Dendritic cell treated with granulocyte-macrophage colony-stimulating factor and Interleukin-4, amounts not matched to agents 40 ng/mL and 50 ng/mL, for 4 days (primary cell): Measurements from ENCODE around the gene DKK2.
A peak's percentile ranks its signal among the peaks of the same experiment; 100 is the strongest.

Experiments
- H3K27ac Mint-ChIP-seq: one replicate; pipeline ENCODE4 v1.8.0; 2022; ENCODE audit warnings: mild to moderate bottlenecking, mixed read lengths
- H3K27me3 Mint-ChIP-seq: one replicate; pipeline ENCODE4 v1.8.0; 2022; ENCODE audit warnings: mild to moderate bottlenecking, mixed read lengths
- H3K36me3 Mint-ChIP-seq: one replicate; pipeline ENCODE4 v1.8.0; 2022; ENCODE audit warnings: low read depth, mixed read lengths
- H3K4me1 Mint-ChIP-seq: one replicate; pipeline ENCODE4 v1.8.0; 2022; ENCODE audit warnings: low read depth, mixed read lengths
- H3K4me3 Mint-ChIP-seq: one replicate; pipeline ENCODE4 v1.8.0; 2022; ENCODE audit warnings: mild to moderate bottlenecking, moderate library complexity, mixed read lengths
- H3K9me3 Mint-ChIP-seq: one replicate; pipeline ENCODE4 v1.8.0; 2022; ENCODE audit warnings: mixed read lengths
- intact Hi-C: fragments of 100-400 bp; cut with micrococcal nuclease; formaldehyde crosslinking; loops from one replicate; pipeline ENCODE4 v1.15.0; 2022

Gene DKK2, protein sequence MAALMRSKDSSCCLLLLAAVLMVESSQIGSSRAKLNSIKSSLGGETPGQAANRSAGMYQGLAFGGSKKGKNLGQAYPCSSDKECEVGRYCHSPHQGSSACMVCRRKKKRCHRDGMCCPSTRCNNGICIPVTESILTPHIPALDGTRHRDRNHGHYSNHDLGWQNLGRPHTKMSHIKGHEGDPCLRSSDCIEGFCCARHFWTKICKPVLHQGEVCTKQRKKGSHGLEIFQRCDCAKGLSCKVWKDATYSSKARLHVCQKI

DNA sequence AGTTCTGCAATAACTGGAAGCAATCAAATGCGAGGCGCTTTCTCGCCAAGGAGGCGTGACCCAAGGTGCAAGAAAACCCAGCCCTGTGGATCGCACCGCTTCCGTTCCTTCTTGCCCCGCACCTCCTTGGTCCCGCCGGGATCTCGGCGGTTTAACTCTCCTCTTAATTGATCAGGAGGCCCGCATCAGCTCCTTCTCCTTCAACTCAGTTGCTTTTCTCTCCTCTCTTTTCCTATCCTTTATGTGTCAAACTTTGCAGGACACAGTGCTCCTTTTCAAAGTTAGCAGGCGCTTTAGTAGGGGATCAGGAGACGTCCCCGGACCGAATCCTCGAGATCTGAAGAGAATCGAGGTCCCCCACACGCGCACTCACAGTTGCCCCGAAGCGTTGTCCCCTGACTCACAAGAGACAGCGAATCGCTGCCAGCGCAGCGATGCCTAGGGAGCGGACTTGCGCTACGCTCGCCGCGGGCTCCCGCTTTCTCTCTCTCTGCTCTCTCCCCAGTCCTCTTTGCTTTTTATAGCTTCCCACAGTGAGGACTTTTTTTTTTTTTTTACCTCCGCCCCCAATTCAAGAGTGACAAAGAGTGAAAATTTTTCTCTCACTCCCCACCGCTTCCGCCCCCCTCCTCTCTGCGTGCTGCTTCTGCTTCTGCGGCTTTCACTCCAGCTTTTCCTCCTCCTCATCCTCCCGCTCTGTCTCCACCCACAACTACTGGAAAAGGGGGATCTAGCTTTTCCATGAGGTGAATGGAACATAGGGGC is at the start of gene DKK2:
Gene DKK2, minus strand, starts transcription at position 495 of the 765 bp plus-strand sequence. CDS start 722 bp downstream, outside the sequence.
- intact Hi-C loops = no loop called here
- peaks cover 66% of the 10 kb centered on the region for H3K27me3 Mint-ChIP-seq
- peak within 1 kb of the TSS; percentile 80 for H3K4me3 Mint-ChIP-seq
- H3K9me3 Mint-ChIP-seq = no peaks in the 10 kb centered on the region
- H3K4me1 Mint-ChIP-seq = peaks cover 35% of the 10 kb centered on the region
- no peaks in the 10 kb centered on the region for H3K36me3 Mint-ChIP-seq
- peak within 1 kb of the TSS; percentile 28 for H3K27ac Mint-ChIP-seq

DNA sequence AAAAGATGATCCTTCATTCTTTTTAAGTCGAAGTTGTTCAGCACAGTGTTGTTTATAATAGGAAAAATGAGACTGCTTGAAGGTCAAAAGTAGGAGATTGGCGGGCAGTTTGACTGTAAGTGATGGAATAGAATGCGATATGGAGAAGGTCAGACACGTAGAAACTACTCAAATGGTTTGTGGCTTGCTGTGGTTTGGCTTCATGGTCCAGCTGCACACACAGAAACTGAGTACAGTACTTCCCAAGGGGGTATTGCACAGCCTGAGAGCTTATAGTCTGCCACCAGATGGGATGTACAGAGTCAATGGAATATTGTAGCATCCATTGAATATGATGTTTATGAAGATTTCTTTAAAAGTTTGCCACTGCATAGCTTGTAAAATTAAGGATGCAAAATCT is 41.1 kb upstream of the DKK2 start:
- H3K4me1 Mint-ChIP-seq = no peaks in the 10 kb centered on the region
- H3K27me3 Mint-ChIP-seq = no peaks in the 10 kb centered on the region
- intact Hi-C loops = no loop called here
- H3K36me3 Mint-ChIP-seq = no peaks in the 10 kb centered on the region
- H3K9me3 Mint-ChIP-seq = peaks cover 10% of the 10 kb centered on the region
- H3K4me3 Mint-ChIP-seq = no peak overlapping the region
- H3K27ac Mint-ChIP-seq = no peak overlapping the region

DNA sequence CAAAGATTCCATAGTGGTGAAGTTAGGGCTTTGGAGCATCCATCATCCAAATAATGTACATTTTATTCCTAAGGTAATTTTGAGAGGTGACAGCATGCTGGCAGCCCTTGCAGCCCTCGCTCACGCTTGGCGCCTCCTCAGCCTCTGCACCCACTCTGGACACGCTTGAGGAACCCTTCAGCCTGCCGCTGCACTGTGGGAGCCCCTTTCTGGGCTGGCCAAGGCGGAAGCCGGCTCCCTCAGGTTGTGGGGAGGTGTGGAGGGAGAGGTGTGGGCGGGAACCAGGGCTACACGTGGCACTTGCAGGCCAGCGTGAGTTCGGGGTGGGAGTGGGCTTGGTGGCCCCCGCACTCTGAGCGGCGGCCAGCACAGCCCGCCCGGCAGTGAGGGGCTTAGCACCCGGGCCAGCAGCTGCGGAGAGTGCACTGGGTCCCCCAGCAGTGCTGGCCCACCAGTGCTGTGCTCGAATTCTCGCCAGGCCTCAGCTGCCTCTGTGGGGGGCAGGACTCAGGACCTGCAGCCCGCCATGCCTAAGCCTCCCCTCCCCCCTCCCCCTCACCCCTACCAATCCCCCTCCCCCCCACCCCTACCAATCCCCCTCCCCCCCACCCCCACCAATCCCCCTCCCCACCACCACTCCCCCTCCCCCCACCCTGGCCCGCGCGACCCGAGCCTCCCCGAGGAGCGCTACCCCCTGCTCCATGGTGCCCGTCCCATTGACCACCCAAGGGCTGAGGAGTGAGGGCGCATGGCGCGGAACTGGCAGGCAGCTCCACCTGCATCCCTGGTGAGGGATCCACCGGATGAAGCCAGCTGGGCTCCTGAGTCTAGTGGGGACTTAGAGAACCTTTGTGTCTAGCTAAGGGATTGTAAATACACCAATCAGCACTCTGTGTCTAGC is 37.0 kb upstream of the DKK2 start:
- Mint-ChIP-seq H3K4me1 (peaks cover 6% of the 10 kb centered on the region), H3K9me3 (peaks cover 10% of the 10 kb centered on the region), H3K27me3 (no peaks in the 10 kb centered on the region), H3K4me3 (no peak overlapping the region), H3K36me3 (no peaks in the 10 kb centered on the region), H3K27ac (no peak overlapping the region)
- intact Hi-C loops = no loop called here

DNA sequence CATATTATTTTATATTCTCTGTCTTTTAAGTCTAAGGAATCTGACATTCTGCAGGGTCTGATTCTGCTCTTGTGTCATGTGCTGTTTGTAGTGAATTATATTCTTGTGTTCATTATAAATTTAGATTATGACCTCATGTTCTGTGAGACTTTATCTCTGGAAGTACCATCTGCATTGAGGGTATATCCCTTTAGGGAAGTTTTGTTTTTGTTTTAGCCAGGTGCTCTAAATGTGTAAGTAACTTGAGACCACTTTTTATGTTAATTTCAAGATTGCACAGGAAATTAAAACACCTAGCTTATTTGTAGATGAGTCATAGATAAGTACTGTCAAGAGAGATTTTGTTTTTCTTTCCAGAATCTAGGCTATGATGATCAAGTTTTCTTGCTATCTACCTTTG is 35.0 kb upstream of the DKK2 start:
- no peak overlapping the region for H3K27ac Mint-ChIP-seq
- no peak overlapping the region for H3K4me3 Mint-ChIP-seq
- peaks cover 6% of the 10 kb centered on the region for H3K4me1 Mint-ChIP-seq
- H3K9me3 Mint-ChIP-seq = peaks cover 10% of the 10 kb centered on the region
- no peaks in the 10 kb centered on the region for H3K36me3 Mint-ChIP-seq
- no peaks in the 10 kb centered on the region for H3K27me3 Mint-ChIP-seq
- intact Hi-C loops = no loop called here

DNA sequence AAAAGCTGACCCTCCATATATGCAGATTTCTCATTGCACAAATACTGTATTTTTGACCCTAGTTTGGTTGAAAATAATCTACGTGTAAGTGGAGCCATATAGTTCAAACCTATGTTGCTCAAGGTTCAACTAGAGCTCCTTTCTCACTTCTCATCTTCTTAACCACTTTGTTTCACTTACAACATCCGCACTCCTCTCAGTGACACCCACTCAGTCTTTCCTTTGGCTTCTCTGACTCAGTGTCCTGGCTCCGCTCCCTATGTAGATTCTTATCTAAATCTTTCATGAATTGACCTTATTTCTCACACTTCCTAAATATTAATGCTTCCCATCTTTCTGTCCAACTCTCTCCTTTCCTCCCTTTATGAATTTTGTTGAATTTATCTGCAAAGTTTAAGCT is 32.9 kb upstream of the DKK2 start:
- peaks cover 18% of the 10 kb centered on the region for H3K4me1 Mint-ChIP-seq
- H3K36me3 Mint-ChIP-seq = no peaks in the 10 kb centered on the region
- no peaks in the 10 kb centered on the region for H3K27me3 Mint-ChIP-seq
- H3K9me3 Mint-ChIP-seq = peaks cover 2% of the 10 kb centered on the region
- no peak overlapping the region for H3K27ac Mint-ChIP-seq
- H3K4me3 Mint-ChIP-seq = no peak overlapping the region
- intact Hi-C loops = no loop called here

DNA sequence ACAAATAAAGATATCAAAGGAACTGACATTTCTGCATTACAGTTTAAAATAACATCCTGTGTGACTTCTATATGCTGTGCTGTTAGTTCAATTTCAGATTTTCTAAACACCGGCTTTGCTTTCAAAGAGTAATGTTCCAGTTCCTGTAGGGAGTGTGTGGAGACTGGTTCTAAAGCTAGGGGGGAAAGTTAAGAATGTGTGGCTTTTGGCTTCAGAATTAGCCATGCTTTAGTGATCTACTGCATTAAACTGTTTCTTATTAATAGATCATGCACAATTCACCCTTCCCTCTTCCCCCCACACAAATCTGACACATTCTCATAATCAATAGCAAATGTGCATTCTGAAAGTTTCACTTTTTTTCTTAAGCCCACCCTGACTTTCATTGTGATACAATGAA is 32.0 kb upstream of the DKK2 start:
- peaks cover 18% of the 10 kb centered on the region for H3K4me1 Mint-ChIP-seq
- intact Hi-C loops = no loop called here
- H3K27me3 Mint-ChIP-seq = no peaks in the 10 kb centered on the region
- no peaks in the 10 kb centered on the region for H3K36me3 Mint-ChIP-seq
- no peak overlapping the region for H3K4me3 Mint-ChIP-seq
- H3K27ac Mint-ChIP-seq = no peak overlapping the region
- H3K9me3 Mint-ChIP-seq = no peaks in the 10 kb centered on the region

DNA sequence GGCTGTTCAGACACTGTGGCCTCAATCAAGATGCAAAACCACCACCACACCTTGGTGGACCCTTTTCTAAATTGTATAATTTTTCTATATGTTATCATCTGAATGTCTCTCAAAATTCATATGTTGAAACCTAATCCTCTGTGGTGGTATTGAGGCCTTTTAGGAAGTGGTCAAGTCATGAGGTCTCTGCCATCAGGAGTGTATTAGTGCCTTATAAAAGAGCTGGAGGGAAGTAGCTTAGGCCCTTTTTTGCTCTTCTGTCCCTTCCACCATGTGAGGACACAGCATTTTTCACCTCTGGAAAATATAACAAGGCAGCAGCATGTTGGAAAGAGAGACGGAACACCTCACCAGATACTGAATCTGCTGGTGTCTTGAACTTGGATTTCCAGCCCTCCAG is 30.5 kb upstream of the DKK2 start:
- intact Hi-C loops = no loop called here
- Mint-ChIP-seq H3K27ac (no peak overlapping the region), H3K9me3 (no peaks in the 10 kb centered on the region), H3K36me3 (no peaks in the 10 kb centered on the region), H3K4me3 (no peak overlapping the region), H3K27me3 (no peaks in the 10 kb centered on the region), H3K4me1 (peaks cover 18% of the 10 kb centered on the region)

DNA sequence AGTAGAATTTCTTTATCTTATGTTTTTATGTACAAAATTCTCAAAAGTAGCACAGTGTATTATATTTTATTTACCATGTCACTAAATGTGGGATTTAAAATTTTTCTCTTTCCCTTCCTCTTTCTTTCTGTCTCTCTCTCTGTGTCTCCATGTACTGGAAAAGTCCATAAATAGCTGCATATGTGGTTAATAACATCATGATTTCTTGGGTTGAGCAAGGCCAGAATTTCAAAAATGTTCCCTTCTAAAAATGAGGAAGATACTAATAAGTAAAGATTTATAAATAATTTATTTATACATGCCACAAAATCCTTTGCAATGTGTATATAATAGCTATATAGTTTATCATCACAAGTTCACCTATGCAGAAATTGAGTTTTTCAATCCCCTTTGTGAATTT is 29.1 kb upstream of the DKK2 start:
- intact Hi-C loops = no loop called here
- H3K36me3 Mint-ChIP-seq = no peaks in the 10 kb centered on the region
- H3K27me3 Mint-ChIP-seq = no peaks in the 10 kb centered on the region
- peaks cover 18% of the 10 kb centered on the region for H3K4me1 Mint-ChIP-seq
- no peak overlapping the region for H3K27ac Mint-ChIP-seq
- H3K9me3 Mint-ChIP-seq = no peaks in the 10 kb centered on the region
- no peak overlapping the region for H3K4me3 Mint-ChIP-seq

DNA sequence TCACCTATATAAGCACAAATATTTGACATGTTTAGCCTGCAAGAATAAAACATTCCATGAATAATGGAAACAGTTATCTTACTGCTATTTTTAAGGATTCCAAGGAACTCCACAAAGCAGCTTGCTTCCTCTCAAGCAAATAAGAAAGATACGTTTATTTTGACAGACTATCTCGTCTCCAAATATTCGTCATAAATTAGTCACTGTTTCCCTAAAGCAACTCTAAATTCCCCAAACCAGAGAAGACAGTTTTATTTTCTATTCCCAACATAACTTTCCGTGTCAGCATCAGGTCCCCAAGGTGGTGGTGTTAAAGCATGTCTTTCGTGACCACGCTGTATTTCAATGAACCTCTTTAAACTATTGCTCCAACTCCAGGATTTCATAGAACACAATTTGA is 24.3 kb upstream of the DKK2 start:
- intact Hi-C loops = no loop called here
- no peak overlapping the region for H3K27ac Mint-ChIP-seq
- no peak overlapping the region for H3K4me3 Mint-ChIP-seq
- no peaks in the 10 kb centered on the region for H3K27me3 Mint-ChIP-seq
- H3K9me3 Mint-ChIP-seq = no peaks in the 10 kb centered on the region
- H3K4me1 Mint-ChIP-seq = peaks cover 8% of the 10 kb centered on the region
- no peaks in the 10 kb centered on the region for H3K36me3 Mint-ChIP-seq

DNA sequence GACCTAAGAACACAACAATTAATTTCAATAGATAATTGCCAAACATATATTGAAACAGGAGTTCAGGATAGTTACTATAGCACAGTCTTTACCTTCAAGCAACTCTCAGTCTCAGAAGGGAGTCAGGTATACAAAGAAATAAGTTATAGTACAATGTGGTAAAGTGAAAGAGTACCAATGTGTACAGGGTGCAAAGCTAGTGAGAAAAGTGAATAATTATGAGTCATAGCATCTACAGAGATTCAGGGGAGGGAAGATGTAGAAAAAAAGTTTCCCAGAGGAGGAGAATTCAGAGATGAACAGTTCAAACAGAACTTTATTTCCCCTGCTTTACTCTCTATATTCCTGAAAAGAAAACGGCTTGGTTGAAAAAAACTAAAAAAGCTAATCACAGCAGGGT is 22.7 kb upstream of the DKK2 start:
- intact Hi-C loops = no loop called here
- Mint-ChIP-seq H3K27ac (no peak overlapping the region), H3K4me1 (no peaks in the 10 kb centered on the region), H3K4me3 (no peak overlapping the region), H3K36me3 (no peaks in the 10 kb centered on the region), H3K9me3 (no peaks in the 10 kb centered on the region), H3K27me3 (no peaks in the 10 kb centered on the region)

DNA sequence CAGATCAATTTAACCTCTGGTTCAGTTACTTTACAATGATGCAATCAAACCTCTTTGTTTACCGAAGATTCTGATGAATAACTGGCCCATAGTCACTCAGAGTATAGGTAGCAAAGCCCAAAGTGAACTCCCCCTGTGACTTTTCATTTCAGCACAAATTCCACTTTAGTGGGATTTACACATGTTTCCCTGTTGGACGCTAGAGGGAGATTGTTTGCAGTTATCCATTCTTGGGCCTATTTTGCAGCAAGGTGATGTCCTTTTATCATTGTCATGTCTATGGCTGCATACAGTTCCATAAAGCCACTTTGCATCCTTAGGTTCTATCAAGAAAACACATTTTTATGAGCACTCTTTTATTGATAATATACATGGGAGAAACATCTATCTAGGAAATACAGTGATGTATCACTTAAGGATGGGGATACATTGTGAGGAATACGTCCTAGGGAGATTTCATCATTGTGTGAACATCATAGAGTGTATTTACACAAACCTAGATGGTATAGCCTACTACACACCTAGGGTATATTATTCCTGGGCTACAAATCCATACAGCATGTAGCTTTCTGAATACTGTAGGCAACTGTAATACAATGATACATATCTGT is 14.5 kb upstream of the DKK2 start:
- intact Hi-C loops = no loop called here
- Mint-ChIP-seq H3K4me1 (no peaks in the 10 kb centered on the region), H3K9me3 (peaks cover 15% of the 10 kb centered on the region), H3K36me3 (no peaks in the 10 kb centered on the region), H3K4me3 (no peak overlapping the region), H3K27me3 (no peaks in the 10 kb centered on the region), H3K27ac (no peak overlapping the region)

DNA sequence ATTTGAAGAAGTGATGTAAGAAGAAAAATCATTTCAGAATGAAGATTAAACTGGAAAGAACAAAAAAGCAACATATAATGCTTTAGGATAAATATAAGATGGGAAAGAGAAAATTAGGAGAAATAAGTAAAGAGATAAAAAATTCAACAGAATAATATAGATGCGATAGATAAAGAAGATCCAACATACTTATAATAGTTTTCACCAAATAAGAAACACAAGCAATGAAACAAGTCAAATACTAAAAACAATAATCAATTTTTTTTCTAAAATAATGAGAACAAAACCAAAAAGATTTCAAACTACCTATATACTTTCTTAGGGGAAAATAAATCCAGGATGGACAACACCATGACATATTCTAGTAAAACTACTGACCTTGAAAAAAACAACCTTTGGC is 10.1 kb upstream of the DKK2 start:
- intact Hi-C loops = loop anchor here (5.0 to 10.0 kb wide), 2 partner anchors 136 to 689 kb away; no protein-coding TSS in a partner anchor
- Mint-ChIP-seq H3K36me3 (no peaks in the 10 kb centered on the region), H3K27ac (no peak overlapping the region), H3K9me3 (peaks cover 23% of the 10 kb centered on the region), H3K27me3 (peaks cover 2% of the 10 kb centered on the region), H3K4me3 (no peak overlapping the region), H3K4me1 (no peaks in the 10 kb centered on the region)

DNA sequence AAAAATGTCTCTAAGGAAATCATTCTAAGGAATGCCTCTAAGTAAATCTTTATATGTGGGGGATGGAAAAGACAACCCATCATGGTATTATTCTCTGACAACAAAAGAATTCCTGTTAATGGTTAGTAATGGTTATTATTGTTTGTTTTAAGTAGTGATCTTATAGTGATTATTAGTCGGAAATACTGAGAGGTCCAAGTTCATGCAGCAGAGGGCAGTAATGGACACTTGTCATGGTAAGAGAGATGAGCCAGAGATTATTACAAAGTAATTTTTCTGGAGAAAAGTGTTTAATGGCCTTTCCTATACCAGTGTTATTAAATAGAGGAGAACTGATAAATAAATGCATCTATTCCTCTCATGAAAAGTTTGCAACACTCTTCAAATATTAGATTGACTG is 8.1 kb upstream of the DKK2 start:
- peaks cover 23% of the 10 kb centered on the region for H3K9me3 Mint-ChIP-seq
- no peak overlapping the region for H3K4me3 Mint-ChIP-seq
- H3K36me3 Mint-ChIP-seq = no peaks in the 10 kb centered on the region
- H3K27ac Mint-ChIP-seq = no peak overlapping the region
- H3K27me3 Mint-ChIP-seq = peaks cover 11% of the 10 kb centered on the region
- no peaks in the 10 kb centered on the region for H3K4me1 Mint-ChIP-seq
- intact Hi-C loops = loop anchor here (10.0 kb wide), 1 partner anchor 691 kb away; no protein-coding TSS in a partner anchor

DNA sequence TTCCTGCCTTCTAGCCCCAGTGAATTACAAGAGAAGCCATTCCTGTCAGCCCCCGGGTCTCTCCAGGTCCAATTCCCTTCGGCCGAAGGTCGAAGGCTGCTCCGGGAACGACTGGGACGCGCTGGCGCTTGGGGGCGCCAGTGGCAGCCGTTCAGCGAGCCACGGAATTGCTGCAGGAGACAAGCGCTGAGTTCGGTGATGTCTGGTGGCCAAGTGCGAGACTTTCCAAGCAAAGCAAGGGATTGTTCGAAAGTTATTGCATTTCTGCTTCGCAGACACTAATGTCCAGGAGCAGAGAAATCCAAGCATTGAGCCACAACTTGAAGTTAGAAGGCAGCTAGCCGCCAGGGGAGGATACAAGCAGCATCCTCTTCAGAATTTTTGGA is 1.1 kb upstream of the DKK2 start:
- Mint-ChIP-seq H3K4me3 (no peak overlapping the region), H3K9me3 (no peaks in the 10 kb centered on the region), H3K27ac (no peak overlapping the region), H3K27me3 (peaks cover 66% of the 10 kb centered on the region), H3K36me3 (no peaks in the 10 kb centered on the region), H3K4me1 (peaks cover 35% of the 10 kb centered on the region)
- intact Hi-C loops = no loop called here
